Measurements from ENCODE around the gene SLC26A2. TPM values are rescaled to one million over a fixed set of nuclear protein-coding genes. Genes with fewer than 3 reads are reported as not detected.

Gene SLC26A2
- total and polyA plus RNA-seq, 10 of the 15 experiments (the other 5 are each of a cell fraction or from before 2014, with no cell fraction given): 1.7 to 6.4 (median 4.2) TPM

DNA sequence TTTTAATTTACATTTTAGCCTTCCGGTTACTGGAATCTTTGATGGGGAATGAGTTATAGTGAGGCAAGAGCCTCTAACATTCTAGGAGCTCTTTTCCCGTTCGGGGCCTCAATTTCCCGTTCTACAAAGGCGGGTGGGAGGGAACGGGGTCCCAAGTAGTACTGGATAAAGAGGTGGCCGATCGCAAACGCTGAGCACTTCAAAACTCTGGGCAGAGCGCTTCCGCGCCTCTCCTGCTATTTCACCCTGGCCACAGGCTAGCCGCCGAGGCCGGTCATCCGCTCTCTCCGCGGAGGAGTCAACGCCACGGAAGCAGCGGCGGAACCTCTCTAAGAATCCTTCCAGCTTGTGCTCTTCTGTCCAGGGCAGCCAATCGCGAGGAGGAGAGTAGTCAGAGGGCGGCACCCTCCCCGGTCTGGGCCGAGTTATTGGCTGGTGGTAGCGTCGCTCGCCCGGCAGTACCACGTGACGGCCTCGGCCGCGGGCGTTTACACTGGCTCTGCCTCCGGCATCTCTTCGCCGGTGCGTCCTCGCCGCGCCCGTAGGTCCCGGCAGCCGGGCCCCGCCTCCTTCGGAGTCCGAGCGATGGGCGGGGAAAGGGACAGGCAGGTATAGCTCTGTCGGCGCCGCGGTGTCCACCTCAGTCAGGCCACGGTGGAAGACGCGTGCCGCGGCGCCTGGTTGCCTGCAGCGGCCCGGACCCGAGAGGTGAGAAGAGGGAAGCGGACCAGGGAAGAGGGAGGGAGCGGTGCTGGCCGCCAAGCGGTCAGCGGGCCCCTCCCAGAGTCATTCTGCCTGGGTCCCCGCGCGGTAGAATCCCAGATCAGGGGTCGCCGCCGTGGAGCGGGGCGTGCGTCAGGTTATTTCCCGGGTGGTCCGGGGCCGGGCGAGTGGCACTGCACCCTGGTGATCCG is at the start of gene SLC26A2 (continued):
- TF ChIP-seq TARDBP (IDR thresholded peaks at IDR 0.05; ENCODE audit: borderline replicate concordance) (0 out of 2 replicates have a peak, but pooled peaks have one; percentile 5), TAF1 (IDR thresholded peaks at IDR 0.05; ENCODE audit: borderline replicate concordance, low read depth, low read length) (peak; percentile 69; the same call in 1 of the 2 replicates), TCF7 (IDR thresholded peaks at IDR 0.05; ENCODE audit: borderline replicate concordance) (no peak), SMC3 (IDR thresholded peaks at IDR 0.05; ENCODE audit: borderline replicate concordance, low read length) (no peak), HDAC2 (IDR thresholded peaks at IDR 0.05) (no peak), MXI1 (IDR thresholded peaks at IDR 0.05; ENCODE audit: low read depth, low read length) (peak; percentile 62), ZZZ3 (IDR thresholded peaks at IDR 0.05; ENCODE audit: control insufficient read depth, insufficient read length, low read depth) (no peak), RAD51 (IDR thresholded peaks at IDR 0.05) (peak; percentile 98), MEF2A (IDR thresholded peaks at IDR 0.05; ENCODE audit: insufficient read depth, low read depth, low read length) (no peak), IKZF2 (IDR thresholded peaks at IDR 0.05) (peak in 1 of 2 experiments; percentile 10; a peak in 1 of 4 replicates), KAT2A (conservative IDR thresholded peaks at IDR 0.05; ENCODE audit: control insufficient read depth, low read depth, low read length) (no peak), CBX5 (IDR thresholded peaks at IDR 0.05; ENCODE audit: low read depth) (no peak), LARP7 (IDR thresholded peaks at IDR 0.05) (peak; percentile 60; the same call in 1 of the 2 replicates), MTA3 (IDR thresholded peaks at IDR 0.05; ENCODE audit: borderline replicate concordance, low read length) (no peak), ZNF592 (IDR thresholded peaks at IDR 0.05) (no peak), ETV6 (conservative IDR thresholded peaks at IDR 0.05 in 1 of 2, IDR thresholded peaks at IDR 0.05 in 1 of 2; ENCODE audit: borderline replicate concordance in 1 of 2, low read depth in 1 of 2) (no peak)
- TF ChIP-seq, protein P1, sequence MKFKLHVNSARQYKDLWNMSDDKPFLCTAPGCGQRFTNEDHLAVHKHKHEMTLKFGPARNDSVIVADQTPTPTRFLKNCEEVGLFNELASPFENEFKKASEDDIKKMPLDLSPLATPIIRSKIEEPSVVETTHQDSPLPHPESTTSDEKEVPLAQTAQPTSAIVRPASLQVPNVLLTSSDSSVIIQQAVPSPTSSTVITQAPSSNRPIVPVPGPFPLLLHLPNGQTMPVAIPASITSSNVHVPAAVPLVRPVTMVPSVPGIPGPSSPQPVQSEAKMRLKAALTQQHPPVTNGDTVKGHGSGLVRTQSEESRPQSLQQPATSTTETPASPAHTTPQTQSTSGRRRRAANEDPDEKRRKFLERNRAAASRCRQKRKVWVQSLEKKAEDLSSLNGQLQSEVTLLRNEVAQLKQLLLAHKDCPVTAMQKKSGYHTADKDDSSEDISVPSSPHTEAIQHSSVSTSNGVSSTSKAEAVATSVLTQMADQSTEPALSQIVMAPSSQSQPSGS (IDR thresholded peaks at IDR 0.05; ENCODE audit: low read length): no peak
- TF ChIP-seq, protein P2, sequence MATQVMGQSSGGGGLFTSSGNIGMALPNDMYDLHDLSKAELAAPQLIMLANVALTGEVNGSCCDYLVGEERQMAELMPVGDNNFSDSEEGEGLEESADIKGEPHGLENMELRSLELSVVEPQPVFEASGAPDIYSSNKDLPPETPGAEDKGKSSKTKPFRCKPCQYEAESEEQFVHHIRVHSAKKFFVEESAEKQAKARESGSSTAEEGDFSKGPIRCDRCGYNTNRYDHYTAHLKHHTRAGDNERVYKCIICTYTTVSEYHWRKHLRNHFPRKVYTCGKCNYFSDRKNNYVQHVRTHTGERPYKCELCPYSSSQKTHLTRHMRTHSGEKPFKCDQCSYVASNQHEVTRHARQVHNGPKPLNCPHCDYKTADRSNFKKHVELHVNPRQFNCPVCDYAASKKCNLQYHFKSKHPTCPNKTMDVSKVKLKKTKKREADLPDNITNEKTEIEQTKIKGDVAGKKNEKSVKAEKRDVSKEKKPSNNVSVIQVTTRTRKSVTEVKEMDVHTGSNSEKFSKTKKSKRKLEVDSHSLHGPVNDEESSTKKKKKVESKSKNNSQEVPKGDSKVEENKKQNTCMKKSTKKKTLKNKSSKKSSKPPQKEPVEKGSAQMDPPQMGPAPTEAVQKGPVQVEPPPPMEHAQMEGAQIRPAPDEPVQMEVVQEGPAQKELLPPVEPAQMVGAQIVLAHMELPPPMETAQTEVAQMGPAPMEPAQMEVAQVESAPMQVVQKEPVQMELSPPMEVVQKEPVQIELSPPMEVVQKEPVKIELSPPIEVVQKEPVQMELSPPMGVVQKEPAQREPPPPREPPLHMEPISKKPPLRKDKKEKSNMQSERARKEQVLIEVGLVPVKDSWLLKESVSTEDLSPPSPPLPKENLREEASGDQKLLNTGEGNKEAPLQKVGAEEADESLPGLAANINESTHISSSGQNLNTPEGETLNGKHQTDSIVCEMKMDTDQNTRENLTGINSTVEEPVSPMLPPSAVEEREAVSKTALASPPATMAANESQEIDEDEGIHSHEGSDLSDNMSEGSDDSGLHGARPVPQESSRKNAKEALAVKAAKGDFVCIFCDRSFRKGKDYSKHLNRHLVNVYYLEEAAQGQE (IDR thresholded peaks at IDR 0.05; ENCODE audit: low read depth, low read length): no peak
